Memory B cell (primary cell): ENCODE measurements around the gene NCKAP5.

Experiments
- ATAC-seq: fragments of 150-1000 bp; cut with Tn5 transposase; 2 replicates; pipeline ENCODE4 v1.10.0; 2021; ENCODE audit warnings: low read depth, mild to moderate bottlenecking, moderate library complexity
- DNase-seq, 2 donors: peaks; one replicate each; pipeline ENCODE4 v3.0.0; 2022; ENCODE audit warnings: low spot score in 2 of 2
- H3K27ac Mint-ChIP-seq: one replicate; pipeline ENCODE4 v1.8.0; 2022; ENCODE audit warnings: mild to moderate bottlenecking, moderate library complexity, mixed read lengths
- H3K27me3 Mint-ChIP-seq: one replicate; pipeline ENCODE4 v1.8.0; 2022; ENCODE audit warnings: mixed read lengths
- H3K36me3 Mint-ChIP-seq: one replicate; pipeline ENCODE4 v1.8.0; 2022; ENCODE audit warnings: mild to moderate bottlenecking, mixed read lengths
- H3K4me1 Mint-ChIP-seq: one replicate; pipeline ENCODE4 v1.8.0; 2022; ENCODE audit warnings: mixed read lengths
- H3K4me3 Mint-ChIP-seq: one replicate; pipeline ENCODE4 v1.8.0; 2022; ENCODE audit warnings: mild to moderate bottlenecking, moderate library complexity, mixed read lengths
- H3K9me3 Mint-ChIP-seq: one replicate; pipeline ENCODE4 v1.8.0; 2022; ENCODE audit warnings: mixed read lengths

The NCKAP5 gene

DNA sequence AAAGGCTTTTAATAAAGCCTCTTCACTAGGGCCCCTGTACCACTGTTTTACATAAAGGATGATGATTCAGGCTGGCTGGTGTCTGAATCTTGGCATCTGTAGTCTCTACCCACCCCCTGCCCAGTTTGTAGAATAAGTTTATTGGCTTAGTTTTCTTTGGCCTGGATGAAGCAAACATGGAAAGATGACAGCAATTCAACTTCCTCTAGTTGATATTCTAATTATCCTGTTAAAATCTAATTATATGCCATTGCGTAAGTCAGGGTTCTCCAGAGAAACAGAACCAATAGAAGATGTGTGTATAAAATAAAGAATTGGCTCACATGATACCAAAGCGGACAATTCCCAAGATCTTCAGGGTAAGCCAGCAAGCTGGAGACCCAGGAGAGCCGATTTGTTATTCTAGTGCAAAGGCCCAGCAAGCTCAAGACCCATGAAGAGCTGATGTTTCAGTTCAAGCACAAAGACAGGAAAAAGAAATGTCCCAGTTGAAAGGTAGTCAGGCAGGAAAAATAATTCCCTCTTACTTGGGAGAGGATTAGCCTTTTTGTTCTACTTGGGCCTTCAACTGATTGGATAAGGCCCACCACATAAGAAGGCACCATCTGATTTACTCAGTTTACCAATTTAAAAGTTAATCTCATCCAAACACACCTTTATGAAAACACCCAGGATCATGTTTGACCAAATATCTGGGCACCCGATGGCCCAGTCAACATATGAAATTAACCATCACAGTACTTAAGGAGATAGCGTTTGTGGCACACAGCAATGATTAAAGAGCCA lies 815.6 kb downstream of the NCKAP5 start:
- Mint-ChIP-seq H3K4me1 (no peaks in the 10 kb centered on the region), H3K9me3 (peaks cover 2% of the 10 kb centered on the region), H3K36me3 (no peaks in the 10 kb centered on the region)

DNA sequence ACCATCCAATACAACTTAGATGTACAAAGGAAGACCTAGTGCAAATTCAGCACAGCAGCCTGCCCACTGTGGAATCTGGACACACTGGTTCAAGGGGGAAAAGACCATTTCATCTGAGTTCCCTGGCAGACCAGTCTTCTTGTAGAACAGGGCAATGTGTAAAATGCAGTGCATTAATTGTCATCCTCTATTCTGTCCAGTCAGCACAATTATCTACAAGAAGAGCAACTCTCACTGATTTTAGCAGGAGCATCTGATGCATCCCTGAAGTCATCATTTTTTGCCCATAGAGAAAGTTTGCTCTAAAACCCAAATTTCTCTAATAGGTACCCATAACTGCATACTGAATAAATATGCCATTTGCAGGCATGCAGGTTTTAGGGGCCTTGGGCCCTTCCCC lies 816.4 kb downstream of the NCKAP5 start:
- ATAC-seq (no peak), DNase-seq (no peak)
- H3K36me3 Mint-ChIP-seq, result no peaks in the 10 kb centered on the region
- H3K4me1 Mint-ChIP-seq, result peaks cover 5% of the 10 kb centered on the region
- peaks cover 2% of the 10 kb centered on the region for H3K9me3 Mint-ChIP-seq
- no peak overlapping the region for H3K27ac Mint-ChIP-seq
- no peak overlapping the region for H3K4me3 Mint-ChIP-seq
- H3K27me3 Mint-ChIP-seq, result no peaks in the 10 kb centered on the region

More for the DNA sequence above, 815.6 kb downstream of the NCKAP5 start:
- ATAC-seq (no peak), DNase-seq (no peak)
- Mint-ChIP-seq H3K4me3 (no peak overlapping the region), H3K27me3 (peaks cover 2% of the 10 kb centered on the region), H3K27ac (no peak overlapping the region)

DNA sequence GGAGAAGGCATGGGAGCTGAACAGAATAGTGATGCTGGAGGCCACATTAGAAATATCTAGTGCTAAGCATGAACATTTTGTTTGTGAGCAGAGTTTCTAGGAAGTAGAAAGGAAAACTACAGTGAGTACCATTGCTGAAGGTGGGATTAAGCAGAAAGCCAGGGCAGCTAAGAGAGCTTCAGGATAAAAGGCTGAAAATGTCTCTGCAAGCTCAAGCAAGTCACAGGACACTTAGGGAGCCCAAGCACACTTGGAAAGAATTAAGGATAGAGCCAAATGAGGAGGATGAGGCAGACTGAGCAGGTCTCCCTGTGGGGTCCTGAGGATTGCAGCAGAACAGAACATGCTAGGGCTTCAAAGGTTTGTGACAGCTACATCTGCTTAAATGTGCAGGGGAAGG lies 817.7 kb downstream of the NCKAP5 start:
- Mint-ChIP-seq H3K27me3 (no peaks in the 10 kb centered on the region), H3K4me1 (peaks cover 5% of the 10 kb centered on the region), H3K4me3 (no peak overlapping the region), H3K36me3 (no peaks in the 10 kb centered on the region), H3K9me3 (peaks cover 2% of the 10 kb centered on the region), H3K27ac (no peak overlapping the region)
- no peak for ATAC-seq
- DNase-seq, result no peak

DNA sequence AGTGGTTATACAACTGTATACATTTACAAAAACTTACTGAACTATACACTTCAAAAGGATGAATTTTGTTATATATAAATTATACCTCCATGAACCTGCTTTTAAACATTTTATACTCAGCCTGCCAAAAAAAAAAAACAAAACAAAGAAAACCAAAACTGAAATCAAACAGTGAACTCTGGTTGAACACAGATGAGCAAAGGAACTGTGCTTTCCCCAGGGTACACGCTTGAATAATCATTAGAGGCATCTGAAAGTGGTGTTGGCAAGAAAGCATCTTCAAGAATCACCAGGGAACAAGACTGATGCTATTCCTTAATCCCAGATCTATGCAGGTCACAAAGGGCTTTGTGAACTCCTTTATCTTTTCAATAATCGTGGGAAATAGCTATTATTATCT lies 821.2 kb downstream of the NCKAP5 start:
- Mint-ChIP-seq H3K9me3 (no peaks in the 10 kb centered on the region), H3K27me3 (no peaks in the 10 kb centered on the region), H3K36me3 (no peaks in the 10 kb centered on the region), H3K4me1 (peaks cover 5% of the 10 kb centered on the region), H3K27ac (no peak overlapping the region), H3K4me3 (no peak overlapping the region)
- ATAC-seq, result no peak
- DNase-seq, result no peak

DNA sequence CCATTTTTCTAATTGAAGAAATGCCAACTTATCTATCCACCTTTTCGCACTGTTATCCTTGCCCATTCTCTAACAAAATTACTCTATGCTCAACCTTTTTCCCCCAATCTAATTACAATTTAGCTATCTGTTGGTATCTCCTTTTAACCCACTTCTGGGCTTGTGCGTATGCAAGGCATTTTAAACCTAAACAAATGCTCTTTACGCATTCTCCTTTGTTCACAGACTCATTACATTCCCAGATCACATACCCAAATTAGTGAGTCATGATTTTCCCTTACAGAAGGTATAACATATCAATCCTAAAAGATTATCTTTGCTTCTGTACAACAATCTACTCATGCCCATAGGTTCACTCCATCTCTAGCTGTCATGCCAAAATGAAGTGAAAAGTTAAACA lies 826.5 kb downstream of the NCKAP5 start:
- no peak overlapping the region for H3K27ac Mint-ChIP-seq
- peaks cover 3% of the 10 kb centered on the region for H3K9me3 Mint-ChIP-seq
- ATAC-seq (no peak), DNase-seq (no peak)
- H3K4me1 Mint-ChIP-seq, result no peaks in the 10 kb centered on the region
- no peak overlapping the region for H3K4me3 Mint-ChIP-seq
- peaks cover 1% of the 10 kb centered on the region for H3K27me3 Mint-ChIP-seq
- H3K36me3 Mint-ChIP-seq, result no peaks in the 10 kb centered on the region

DNA sequence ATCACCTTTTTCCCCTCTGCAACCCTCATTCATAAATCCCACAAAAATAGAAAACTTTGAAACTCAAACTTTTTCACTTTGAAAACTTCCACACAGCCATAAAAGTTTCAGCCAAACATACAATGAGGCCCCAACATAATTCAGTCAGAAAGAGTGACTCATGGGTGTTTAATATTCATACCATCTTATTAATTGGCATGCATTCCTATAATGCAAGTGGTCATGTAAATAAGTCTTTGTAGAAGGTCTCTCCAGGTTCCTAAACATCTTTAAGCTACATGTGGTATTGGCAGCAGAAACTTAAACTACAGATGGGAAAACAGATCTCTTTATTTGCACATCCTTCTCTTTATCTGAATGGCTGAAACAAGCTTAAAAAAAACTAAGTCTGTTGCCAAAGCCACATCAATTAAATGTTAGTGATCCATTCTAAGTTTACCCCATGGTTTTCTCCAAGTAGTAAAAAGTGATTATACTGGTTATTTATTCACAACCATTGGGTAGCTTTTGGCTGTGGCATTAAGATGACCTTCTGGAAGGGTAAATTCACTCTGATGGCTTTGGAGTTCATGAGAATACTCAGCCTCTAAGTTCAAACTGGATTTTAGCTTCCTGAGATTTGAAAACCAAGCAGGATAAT lies 828.1 kb downstream of the NCKAP5 start:
- DNase-seq (no peak), ATAC-seq (no peak)
- no peaks in the 10 kb centered on the region for H3K4me1 Mint-ChIP-seq
- no peak overlapping the region for H3K4me3 Mint-ChIP-seq
- H3K27me3 Mint-ChIP-seq, result peaks cover 3% of the 10 kb centered on the region
- H3K9me3 Mint-ChIP-seq, result peaks cover 3% of the 10 kb centered on the region
- H3K36me3 Mint-ChIP-seq, result no peaks in the 10 kb centered on the region
- no peak overlapping the region for H3K27ac Mint-ChIP-seq

DNA sequence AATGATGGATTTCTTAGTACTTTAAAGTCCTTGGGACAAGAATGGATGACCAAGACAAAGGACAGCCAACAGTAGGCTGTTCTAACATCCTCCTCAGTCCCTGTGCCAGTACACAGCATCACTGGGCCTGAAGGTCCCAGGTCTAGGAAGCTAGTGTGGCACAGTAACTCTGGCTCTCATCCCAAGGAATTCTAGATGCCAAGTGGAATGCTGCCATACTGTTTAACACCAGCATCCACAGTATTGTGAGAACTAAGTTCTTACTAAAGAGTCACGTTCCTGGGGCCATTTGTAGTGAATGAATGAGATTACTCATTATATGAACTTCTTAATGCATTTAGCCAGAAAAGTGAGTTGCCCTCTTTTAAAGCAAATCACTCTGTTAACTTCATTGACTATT lies 830.0 kb downstream of the NCKAP5 start:
- H3K4me3 Mint-ChIP-seq, result no peak overlapping the region
- H3K27me3 Mint-ChIP-seq, result peaks cover 3% of the 10 kb centered on the region

DNA sequence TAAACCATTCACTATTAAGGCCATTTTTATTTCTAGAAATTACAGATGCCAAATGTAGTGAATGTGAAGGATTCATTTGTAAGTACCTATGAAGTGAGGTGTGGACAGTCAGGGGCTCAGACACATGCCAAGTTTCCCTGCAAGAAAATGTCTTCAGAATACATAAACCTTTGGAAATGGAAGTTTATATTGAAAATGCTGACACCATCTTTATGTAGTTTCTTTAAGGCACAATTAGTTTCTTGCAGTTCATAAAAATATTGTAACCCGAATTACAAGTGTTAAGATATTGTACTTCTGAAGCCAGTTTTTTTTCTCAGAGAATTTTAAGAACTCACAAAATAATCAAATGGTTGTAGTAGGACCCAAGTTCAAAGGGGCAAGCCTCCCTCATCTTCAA lies 832.2 kb downstream of the NCKAP5 start:
- Mint-ChIP-seq H3K9me3 (no peaks in the 10 kb centered on the region), H3K27me3 (peaks cover 2% of the 10 kb centered on the region), H3K4me3 (no peak overlapping the region), H3K4me1 (no peaks in the 10 kb centered on the region), H3K36me3 (no peaks in the 10 kb centered on the region), H3K27ac (no peak overlapping the region)
- DNase-seq (no peak), ATAC-seq (no peak)

More for the DNA sequence above, 830.0 kb downstream of the NCKAP5 start:
- no peak for DNase-seq
- peaks cover 3% of the 10 kb centered on the region for H3K9me3 Mint-ChIP-seq
- no peak for ATAC-seq
- no peaks in the 10 kb centered on the region for H3K36me3 Mint-ChIP-seq
- no peak overlapping the region for H3K27ac Mint-ChIP-seq
- no peaks in the 10 kb centered on the region for H3K4me1 Mint-ChIP-seq

DNA sequence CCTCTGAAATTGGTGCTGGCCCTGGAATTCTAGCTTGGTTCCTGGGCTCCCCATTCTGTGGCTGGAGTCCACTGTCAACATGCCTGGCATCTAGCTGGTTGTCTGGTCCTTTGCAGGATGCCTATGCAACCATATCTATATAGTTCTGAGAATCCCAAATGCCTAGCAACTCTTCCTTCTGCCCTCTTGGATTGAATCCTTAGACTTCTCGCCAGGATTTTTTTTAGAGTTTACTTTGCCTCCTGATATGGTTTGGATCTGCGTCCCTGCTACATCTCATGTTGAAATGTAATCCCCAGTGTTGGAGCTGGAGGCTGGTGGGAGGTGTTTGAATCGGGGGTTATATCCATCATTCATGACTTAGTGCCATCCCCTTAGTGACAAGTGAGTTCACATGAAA lies 833.3 kb downstream of the NCKAP5 start:
- H3K4me1 Mint-ChIP-seq, result no peaks in the 10 kb centered on the region
- ATAC-seq, result no peak
- peaks cover 2% of the 10 kb centered on the region for H3K27me3 Mint-ChIP-seq
- no peak overlapping the region for H3K4me3 Mint-ChIP-seq
- DNase-seq, result no peak
- H3K9me3 Mint-ChIP-seq, result no peaks in the 10 kb centered on the region
- H3K27ac Mint-ChIP-seq, result no peak overlapping the region
- H3K36me3 Mint-ChIP-seq, result no peaks in the 10 kb centered on the region

DNA sequence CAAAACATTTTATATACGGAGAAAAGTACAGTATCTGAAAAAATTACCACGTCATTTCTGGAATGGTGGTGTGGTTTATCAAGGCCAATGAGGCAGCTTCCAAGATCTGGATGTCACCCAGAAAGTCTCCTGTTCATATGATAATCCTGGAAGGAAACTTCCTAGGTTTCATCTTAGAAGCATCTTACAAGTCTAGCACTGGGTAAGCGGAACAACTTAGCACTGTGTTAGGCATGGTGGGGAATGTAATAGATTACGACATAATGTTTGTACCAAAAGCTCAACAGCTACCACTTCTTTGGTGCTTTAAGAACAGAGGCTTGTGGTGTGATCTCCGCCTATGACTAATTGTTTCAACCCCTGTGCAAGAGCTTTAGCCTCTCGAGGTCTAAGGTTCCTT lies 835.2 kb downstream of the NCKAP5 start:
- H3K4me3 Mint-ChIP-seq, result no peak overlapping the region
- H3K4me1 Mint-ChIP-seq, result no peaks in the 10 kb centered on the region
- H3K27ac Mint-ChIP-seq, result no peak overlapping the region
- no peaks in the 10 kb centered on the region for H3K36me3 Mint-ChIP-seq
- DNase-seq (no peak), ATAC-seq (no peak)
- H3K27me3 Mint-ChIP-seq, result peaks cover 2% of the 10 kb centered on the region
- H3K9me3 Mint-ChIP-seq, result no peaks in the 10 kb centered on the region

DNA sequence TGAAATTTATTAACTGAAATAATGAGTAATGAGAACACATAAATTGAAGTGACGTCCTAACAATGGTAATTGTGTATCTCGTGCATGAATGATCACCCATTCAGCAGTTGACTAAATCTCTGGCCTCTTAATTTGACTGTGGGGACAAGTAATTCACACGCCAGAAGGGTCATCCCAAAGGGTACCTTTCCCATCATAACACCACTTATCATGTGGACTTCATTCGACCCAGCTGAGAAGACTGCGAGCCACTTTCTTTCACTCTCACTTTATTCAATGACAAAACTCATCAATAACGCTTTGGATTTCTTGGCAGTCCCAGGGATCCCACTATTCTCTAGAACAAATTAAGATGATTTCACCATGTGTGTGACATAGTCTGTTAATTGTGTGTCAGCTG lies 835.6 kb downstream of the NCKAP5 start:
- H3K4me1 Mint-ChIP-seq, result no peaks in the 10 kb centered on the region
- H3K27ac Mint-ChIP-seq, result no peak overlapping the region
- no peak for ATAC-seq

DNA sequence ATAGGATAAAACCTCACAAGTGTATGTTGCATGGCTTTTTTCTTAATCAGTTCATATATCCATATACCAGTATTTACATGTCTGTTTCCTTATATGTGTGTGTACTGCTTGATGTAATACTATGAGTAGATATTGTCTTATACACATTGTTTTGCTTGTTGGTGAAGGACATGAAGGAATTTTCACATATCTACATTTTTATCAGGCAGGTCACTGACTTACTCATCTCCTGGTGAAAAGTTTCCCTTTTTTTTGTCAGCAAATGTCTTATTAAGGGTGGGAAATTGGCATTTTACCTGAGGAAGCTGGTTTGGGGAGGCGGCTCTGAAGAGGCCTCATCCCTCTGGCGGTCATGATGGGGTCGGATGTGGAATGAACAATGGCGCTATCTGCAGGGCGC lies 836.8 kb downstream of the NCKAP5 start:
- H3K4me3 Mint-ChIP-seq, result no peak overlapping the region
- DNase-seq (no peak), ATAC-seq (no peak)
- no peak overlapping the region for H3K27ac Mint-ChIP-seq
- no peaks in the 10 kb centered on the region for H3K4me1 Mint-ChIP-seq
- no peaks in the 10 kb centered on the region for H3K9me3 Mint-ChIP-seq
- H3K36me3 Mint-ChIP-seq, result no peaks in the 10 kb centered on the region
- H3K27me3 Mint-ChIP-seq, result peaks cover 2% of the 10 kb centered on the region

More for the DNA sequence above, 835.6 kb downstream of the NCKAP5 start:
- Mint-ChIP-seq H3K36me3 (no peaks in the 10 kb centered on the region), H3K9me3 (no peaks in the 10 kb centered on the region), H3K4me3 (no peak overlapping the region), H3K27me3 (peaks cover 2% of the 10 kb centered on the region)
- no peak for DNase-seq

DNA sequence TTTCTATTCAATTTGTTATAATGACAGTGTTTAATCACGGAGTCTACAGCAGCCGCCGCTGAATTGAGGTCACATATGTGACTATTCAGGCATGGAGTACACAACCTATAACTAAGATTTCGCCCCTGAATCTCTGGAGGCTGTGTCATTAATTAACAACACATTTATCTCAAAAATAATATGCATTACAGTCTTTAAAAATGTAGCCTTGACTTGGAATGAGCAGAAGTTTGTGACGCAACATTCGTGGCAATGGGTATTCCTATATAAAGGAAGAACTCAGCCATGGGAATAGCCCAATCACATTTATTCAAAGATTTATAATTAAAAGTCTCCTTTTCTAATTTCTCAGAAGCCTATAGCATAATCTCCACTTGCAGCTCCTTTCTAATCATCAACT lies 837.7 kb downstream of the NCKAP5 start:
- H3K4me1 Mint-ChIP-seq, result no peaks in the 10 kb centered on the region
- DNase-seq, result no peak
- no peak overlapping the region for H3K27ac Mint-ChIP-seq
- no peaks in the 10 kb centered on the region for H3K36me3 Mint-ChIP-seq
- H3K27me3 Mint-ChIP-seq, result peaks cover 2% of the 10 kb centered on the region
- H3K4me3 Mint-ChIP-seq, result no peak overlapping the region
- no peak for ATAC-seq
- H3K9me3 Mint-ChIP-seq, result no peaks in the 10 kb centered on the region

DNA sequence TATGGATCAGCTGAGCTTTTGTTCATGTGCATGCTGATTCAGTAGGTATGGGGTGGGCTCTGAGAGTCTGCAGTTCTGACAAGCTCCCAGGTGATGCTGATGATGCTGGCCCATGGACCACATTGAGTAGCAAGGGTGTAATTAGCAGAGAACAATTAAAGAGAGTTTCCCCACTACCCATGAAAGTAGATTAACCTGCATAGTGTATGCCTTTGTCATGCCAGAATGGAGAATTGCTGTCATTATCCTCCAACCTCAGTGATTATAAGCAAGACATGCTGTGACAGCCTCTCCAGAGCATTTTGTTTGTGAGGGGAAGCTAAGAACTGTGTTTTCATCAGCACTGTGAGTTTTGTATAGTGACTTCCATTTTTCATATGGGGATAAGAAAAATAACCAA lies 838.7 kb downstream of the NCKAP5 start:
- H3K9me3 Mint-ChIP-seq, result no peaks in the 10 kb centered on the region
- no peaks in the 10 kb centered on the region for H3K4me1 Mint-ChIP-seq
- DNase-seq (no peak), ATAC-seq (no peak)
- H3K36me3 Mint-ChIP-seq, result no peaks in the 10 kb centered on the region
- H3K27ac Mint-ChIP-seq, result no peak overlapping the region
- H3K4me3 Mint-ChIP-seq, result no peak overlapping the region
- H3K27me3 Mint-ChIP-seq, result no peaks in the 10 kb centered on the region

DNA sequence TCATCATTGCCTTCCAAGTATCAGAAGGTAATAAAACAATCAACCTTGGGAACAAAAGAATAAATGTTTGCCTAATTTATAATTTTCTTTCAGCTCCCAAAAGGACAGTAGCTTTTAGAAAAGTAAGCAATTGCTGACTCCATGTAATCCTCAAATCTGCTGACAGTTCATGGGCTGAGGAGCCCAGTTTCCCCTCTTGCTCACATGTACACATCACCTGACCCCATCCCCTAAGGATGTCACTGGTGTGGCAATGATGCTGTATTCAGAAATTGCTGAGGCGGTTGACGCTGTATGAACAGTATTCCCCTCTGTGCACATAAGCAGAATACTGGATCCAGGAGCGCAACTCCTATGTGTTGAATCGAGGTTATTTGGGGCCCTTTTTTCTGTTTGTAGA lies 842.1 kb downstream of the NCKAP5 start:
- ATAC-seq (no peak), DNase-seq (no peak)
- Mint-ChIP-seq H3K4me1 (no peaks in the 10 kb centered on the region), H3K36me3 (no peaks in the 10 kb centered on the region), H3K27ac (no peak overlapping the region), H3K4me3 (no peak overlapping the region), H3K27me3 (no peaks in the 10 kb centered on the region), H3K9me3 (peaks cover 2% of the 10 kb centered on the region)
